Colon (tissue), 2 donors: ENCODE data around the gene THOC1.
A peak's percentile ranks its signal among the peaks of the same experiment; 100 is the strongest.

Source experiments
- FAIRE-seq: peaks from 2 replicates; lab custom pipeline; 2012; peaks lifted over from hg19 to GRCh38; lab: Jason Lieb, UNC
- donor health status: control.
- donor health status: control.

THOC1 gene

GRCh38 chr18:213966-214365 lies 53.9 kb downstream of the THOC1 start:
- FAIRE-seq: no peak

GRCh38 chr18:213505-213904 lies 54.3 kb downstream of the THOC1 start:
- FAIRE-seq: no peak

DNA sequence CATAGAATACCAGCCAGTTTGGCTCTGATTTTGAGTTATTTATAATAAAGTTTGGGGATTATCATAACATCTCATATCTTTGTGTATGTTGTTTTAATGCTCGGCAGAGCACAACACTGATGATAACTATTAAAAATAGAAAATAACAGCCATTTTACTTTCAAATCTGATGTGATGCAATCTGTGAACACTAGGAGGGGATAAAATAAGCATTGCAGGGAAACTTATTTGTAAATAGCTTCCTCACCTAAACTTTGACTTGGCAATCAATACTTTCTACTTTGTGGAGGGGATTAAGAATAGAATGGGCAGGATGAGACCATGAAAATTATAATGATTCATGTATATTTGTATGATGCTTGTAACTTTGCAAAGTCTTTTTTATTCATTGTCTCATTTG lies 55.1 kb downstream of the THOC1 start:
- no peak for FAIRE-seq

- FAIRE-seq: no peak
These were observed 56.3 kb downstream of the THOC1 start for GRCh38 chr18:211582-211981.

DNA sequence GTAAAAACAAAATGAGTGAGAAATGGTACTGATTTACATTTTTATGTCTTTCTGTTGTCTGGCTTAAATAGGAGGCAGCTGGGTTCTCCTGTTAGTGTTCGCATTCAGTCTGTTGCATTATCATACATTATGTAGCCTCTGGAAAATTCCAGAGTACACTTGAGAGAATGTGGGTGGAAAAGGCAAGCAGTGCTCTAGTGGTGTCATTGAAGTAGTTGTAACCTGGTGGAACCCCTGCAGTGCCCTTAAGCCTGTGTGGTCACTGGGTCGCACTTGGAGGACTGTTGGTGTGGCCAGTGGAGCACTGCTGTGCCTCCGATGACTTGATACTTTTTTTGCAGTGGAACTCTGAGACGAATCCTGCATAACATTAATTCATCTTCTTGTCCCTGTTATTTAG lies 57.1 kb downstream of the THOC1 start:
- no peak for FAIRE-seq

DNA sequence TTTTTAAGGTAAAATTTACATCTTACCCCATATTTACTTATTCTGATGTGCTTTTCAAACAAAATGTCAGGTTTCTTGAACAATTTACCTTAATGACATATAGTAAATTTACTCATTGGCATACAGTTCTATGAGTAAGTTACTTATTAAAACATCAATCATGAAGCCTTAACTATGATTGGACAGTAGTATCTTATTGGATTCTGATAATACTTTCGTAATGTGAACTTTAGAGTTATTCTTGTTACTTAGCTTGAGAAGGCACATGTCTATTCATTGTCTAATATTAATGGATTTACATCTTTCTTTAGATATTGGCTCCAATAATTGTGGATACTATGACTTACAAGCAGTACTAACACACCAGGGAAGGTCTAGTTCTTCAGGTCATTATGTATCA lies 57.8 kb downstream of the THOC1 start:
- no peak for FAIRE-seq

GRCh38 chr18:199768-200167 lies 68.1 kb downstream of the THOC1 start:
- FAIRE-seq: no peak

DNA sequence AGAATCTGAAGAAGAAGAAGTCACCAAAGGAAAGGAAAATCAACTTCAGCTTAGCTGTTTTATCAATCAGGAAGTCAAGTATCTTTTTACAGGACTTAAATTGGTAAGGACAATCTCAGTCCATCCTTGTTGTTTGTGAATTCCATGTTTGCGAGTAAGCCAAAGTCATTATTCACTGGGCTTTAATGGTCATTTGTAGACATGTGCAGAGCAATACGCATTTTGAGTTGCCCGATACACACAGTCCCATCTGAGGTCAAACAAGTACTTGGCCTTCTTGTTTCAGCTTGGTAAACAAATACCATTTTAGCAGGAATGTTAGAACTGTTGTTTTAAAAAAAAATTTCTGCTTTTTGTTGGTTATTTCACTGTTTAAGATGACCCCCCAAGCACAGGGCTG lies 68.6 kb downstream of the THOC1 start:
- FAIRE-seq: no peak

DNA sequence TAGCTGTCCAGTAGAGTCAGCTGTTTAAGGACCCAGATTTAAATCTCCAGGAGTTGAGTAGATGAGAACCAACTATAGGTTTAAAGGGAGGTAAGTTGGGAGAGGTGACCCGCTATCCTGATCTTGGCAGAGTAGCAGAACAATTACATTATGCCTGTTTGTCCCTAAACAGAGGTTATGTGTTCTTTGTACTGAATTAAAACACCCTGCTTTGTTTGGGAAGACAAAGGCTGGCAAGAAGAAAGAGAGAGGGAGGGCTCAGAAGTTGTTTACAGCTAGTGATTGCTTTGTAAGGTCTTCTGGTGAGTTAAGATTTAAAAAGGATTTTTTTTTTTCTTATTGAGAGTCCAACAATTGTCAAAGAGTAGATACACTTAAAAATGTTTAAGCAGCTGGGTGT lies 72.2 kb downstream of the THOC1 start:
- FAIRE-seq: no peak

- FAIRE-seq: no peak
These were observed 75.0 kb downstream of the THOC1 start for GRCh38 chr18:192801-193200.

- peak; percentile 31 for FAIRE-seq
These were observed 76.1 kb downstream of the THOC1 start for GRCh38 chr18:191725-192124.

DNA sequence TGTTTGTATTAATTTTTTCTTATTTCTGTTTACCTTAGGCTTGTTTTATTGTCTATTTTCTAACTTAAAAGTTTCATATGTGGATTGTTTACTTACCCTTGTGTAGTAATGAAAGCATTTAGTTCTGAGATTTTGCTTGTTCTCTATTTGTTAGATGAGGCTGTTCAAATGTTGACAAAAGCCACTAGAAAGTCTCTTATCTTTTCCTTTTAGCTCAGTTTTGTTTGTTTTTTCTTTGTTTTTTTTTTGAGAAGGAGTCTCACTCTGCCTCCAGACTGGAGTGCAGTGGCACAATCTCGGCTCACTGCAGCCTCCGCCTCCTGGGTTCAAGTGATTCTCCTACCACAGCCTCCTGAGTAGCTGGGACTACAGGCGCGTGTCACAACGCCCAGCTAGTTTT lies 78.6 kb downstream of the THOC1 start:
- FAIRE-seq: no peak

DNA sequence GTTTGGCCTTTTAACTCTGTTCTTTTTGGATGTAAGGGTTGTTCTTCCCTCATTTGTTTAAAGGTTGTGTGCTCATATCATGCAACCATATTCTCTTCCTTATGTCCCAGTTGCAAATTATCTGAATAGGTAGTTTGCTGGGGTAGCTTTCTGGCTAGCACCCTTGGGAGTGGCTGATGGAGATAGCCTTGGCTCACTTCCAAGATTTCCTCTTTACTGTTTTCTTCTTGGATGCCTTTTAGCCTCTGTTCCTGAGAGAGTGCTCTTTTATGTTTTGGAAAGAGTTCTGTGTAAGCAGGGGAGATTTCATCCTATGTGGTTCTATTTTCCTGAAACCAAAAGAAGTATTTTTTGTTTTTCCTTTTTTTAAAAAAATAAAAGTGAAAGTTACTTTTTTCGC lies 84.1 kb downstream of the THOC1 start:
- no peak for FAIRE-seq

DNA sequence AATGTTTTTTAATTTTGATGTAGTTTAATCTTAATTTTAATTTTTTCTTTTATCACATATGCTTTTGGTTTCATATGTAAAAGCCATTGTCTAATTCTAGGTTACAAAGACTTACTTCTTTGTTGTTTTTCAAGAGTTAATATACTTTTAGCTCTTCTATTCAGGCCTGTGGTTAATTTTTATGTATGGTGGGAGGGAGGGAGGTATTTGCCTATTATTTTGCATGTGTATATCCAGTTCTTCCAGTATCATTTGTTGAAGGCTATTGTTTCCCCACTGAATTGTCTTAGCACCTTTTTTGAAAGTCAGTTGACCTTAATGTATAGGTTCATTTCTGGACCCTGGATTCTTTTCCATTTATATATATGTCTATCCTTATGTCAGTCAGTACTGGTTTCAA lies 86.1 kb downstream of the THOC1 start:
- FAIRE-seq: no peak

- FAIRE-seq: no peak
These were observed 88.3 kb downstream of the THOC1 start for GRCh38 chr18:179499-179898.

DNA sequence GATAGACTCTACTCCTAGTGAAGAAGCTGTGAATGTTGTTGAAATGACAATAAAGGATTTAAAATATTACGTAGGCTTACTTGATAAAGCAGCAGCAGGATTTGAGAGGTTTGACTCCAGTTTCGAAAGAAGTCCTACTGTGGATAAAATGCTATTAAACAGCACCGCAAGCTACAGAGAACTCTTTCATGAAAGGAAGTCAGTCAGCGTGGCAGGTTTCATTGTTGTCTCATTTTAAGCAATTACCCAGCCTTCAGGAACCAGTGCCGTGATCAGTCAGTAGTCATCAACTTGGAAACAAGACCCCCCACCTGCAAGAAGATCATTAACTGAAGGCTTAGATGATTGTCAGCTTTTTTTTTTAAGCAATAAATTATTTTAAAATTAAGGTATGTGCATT lies 95.5 kb downstream of the THOC1 start:
- no peak for FAIRE-seq
